Activated naive CD4-positive, alpha-beta T cell treated with Interleukin-2 at 50 U/mL for 16 hours (primary cell): ENCODE data around the gene APMAP.

Experiments used
- DNase-seq: peaks from one replicate; pipeline ENCODE4 v3.0.0-alpha.2; 2020

Gene APMAP

GRCh38 chr20:24992487-24993205 is at the start of gene APMAP:
Gene APMAP, minus strand, starts transcription at chr20:24992751. Its CDS starts 63 bp downstream, at chr20:24992688.
- peak; percentile 98 for DNase-seq

- DNase-seq = no peak
These were observed 49.4 kb upstream of the APMAP start for GRCh38 chr20:25041813-25042530.

GRCh38 chr20:25040438-25040831 is 47.9 kb upstream of the APMAP start:
- no peak for DNase-seq

GRCh38 chr20:25039697-25040437 is 47.3 kb upstream of the APMAP start:
- DNase-seq = no peak

GRCh38 chr20:25038591-25039015 is 46.1 kb upstream of the APMAP start:
- DNase-seq = no peak

- DNase-seq = no peak
These were observed 45.5 kb upstream of the APMAP start for GRCh38 chr20:25038103-25038410.

GRCh38 chr20:25037288-25038102 is 44.9 kb upstream of the APMAP start:
- no peak for DNase-seq

GRCh38 chr20:25036331-25036936 is 43.9 kb upstream of the APMAP start:
- DNase-seq = no peak

- DNase-seq = no peak
These were observed 43.4 kb upstream of the APMAP start for GRCh38 chr20:25035921-25036320.

- DNase-seq = no peak
These were observed 41.4 kb upstream of the APMAP start for GRCh38 chr20:25033924-25034300.

GRCh38 chr20:25033265-25033923 is 40.8 kb upstream of the APMAP start:
- no peak for DNase-seq

GRCh38 chr20:25032478-25033264 is 40.1 kb upstream of the APMAP start:
- DNase-seq = no peak

- DNase-seq = no peak
These were observed 39.5 kb upstream of the APMAP start for GRCh38 chr20:25032065-25032477.

GRCh38 chr20:25031241-25031640 is 38.7 kb upstream of the APMAP start:
- DNase-seq = no peak

- no peak for DNase-seq
These were observed 38.2 kb upstream of the APMAP start for GRCh38 chr20:25030649-25031207.

GRCh38 chr20:25030007-25030648 is 37.6 kb upstream of the APMAP start:
- DNase-seq = no peak

- no peak for DNase-seq
These were observed 33.5 kb upstream of the APMAP start for GRCh38 chr20:25025986-25026605.

GRCh38 chr20:25025091-25025861 is 32.7 kb upstream of the APMAP start:
- no peak for DNase-seq

- no peak for DNase-seq
These were observed 31.6 kb upstream of the APMAP start for GRCh38 chr20:25024171-25024570.
